ENCODE data around the gene PKD2L1. TPM values are rescaled to one million over a fixed set of nuclear protein-coding genes. Genes with fewer than 3 reads are reported as not detected.
"Not testable (repeated sequence)": the region's sequence is repeated elsewhere in the genome, so short reads cannot be mapped to it uniquely, and the experiment has no call there.

PKD2L1 gene
- total RNA-seq, 3 donors from 2014 or later: not detected

DNA sequence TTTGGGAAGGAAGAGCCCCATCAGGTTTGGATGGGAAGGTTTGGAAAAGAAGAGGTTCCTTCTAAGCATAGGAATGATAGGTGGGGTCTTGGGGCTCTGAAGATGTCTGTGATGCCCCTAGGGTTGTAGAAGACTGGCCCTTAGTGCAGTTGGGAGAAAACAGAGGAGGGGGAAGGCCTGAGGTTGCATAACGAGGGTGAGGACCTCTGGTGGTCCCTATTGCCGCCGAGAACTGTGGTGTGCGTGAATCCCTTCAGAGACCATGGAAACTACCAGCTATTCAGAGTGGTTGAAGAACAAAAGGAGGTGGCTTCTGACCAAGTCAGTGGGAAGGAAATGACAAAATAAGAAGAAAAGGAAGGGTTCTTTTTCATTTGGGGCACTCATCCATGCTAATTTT is 3.1 kb upstream of the PKD2L1 start:
- Mint-ChIP-seq H3K27me3 (ENCODE audit: low read depth) (peaks cover 21% of the 10 kb centered on the region), H3K4me1 (ENCODE audit: low read depth) (no peaks in the 10 kb centered on the region), H3K36me3 (ENCODE audit: insufficient read depth) (no peaks in the 10 kb centered on the region), H3K9me3 (no peaks in the 10 kb centered on the region), H3K4me3 (no peak overlapping the region)
- ATAC-seq (no peak), DNase-seq (no peak)

DNA sequence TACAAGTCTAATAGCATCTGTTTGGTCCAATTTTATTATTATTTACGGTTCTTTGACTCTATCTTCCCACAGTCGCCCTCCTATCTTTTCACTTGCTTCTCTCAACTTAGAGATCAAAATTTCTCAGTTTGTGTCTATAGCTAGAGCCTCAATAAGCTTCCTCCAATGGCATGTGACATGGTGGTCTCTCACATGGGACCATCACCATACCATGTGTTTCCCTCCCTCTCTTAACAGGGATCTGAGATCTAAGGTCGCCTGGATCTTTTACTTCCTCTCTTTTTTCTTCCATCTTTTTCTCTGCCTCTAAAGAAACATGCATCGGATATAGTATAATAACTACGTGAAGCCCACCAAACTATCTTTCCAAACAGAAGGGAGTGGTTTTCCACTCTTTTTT is 1.8 kb downstream of the PKD2L1 start:
- no peak for DNase-seq
- ATAC-seq: no peak
- Mint-ChIP-seq H3K9me3 (no peaks in the 10 kb centered on the region), H3K4me3 (no peak overlapping the region), H3K36me3 (ENCODE audit: insufficient read depth) (no peaks in the 10 kb centered on the region), H3K4me1 (ENCODE audit: low read depth) (peaks cover 13% of the 10 kb centered on the region), H3K27me3 (ENCODE audit: low read depth) (peaks cover 13% of the 10 kb centered on the region)

DNA sequence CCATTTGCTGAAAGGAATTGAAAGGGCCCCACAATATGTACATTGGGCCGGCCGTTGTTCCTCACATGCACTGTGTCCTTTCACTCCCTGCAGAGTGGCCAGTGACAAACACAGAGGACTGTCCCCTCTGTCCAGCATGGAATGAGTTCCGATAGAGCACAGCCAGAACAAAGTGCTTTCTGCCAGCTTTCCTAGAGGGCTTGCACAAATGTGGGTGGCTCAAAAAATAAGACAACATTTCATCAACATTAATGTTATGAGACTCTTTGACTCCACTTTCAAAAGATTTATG is 2.4 kb downstream of the PKD2L1 start:
- Mint-ChIP-seq H3K36me3 (ENCODE audit: insufficient read depth) (no peaks in the 10 kb centered on the region), H3K27me3 (ENCODE audit: low read depth) (peaks cover 11% of the 10 kb centered on the region), H3K4me3 (no peak overlapping the region), H3K4me1 (ENCODE audit: low read depth) (peaks cover 13% of the 10 kb centered on the region), H3K9me3 (no peaks in the 10 kb centered on the region)
- no peak for DNase-seq
- no peak for ATAC-seq

DNA sequence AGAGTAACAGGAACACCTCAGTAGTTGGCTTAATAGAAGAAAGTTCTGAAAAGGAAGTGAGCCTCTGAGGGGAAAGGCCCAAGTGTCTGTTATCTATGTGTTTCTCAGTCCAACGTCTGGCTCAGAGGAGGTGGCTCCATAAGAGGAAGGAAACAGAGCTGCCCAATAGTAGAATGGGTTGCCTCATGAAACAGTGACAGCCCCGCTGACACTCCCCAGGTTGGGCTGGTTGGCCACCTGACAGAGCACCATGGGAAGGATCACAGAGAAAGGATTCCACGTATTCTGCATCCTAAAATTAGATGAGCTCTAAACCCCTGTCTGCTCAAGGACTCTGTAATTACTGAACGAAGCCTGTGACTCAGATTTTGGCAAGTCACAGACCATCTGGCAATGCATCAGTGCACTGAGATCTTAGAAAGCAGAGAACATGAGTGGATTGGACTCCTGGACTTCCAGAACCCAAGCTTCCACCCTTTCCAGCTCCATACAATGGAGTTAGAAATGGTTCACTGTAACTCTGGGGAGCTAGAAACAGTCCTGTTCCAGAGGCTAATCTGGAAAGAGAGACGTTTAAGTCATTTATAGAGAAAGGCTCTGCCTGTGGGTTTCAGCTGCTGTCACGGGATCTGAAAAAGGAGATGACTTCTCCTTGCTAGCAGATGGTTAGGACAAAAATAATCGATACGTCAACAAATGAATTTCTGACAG is 2.9 kb downstream of the PKD2L1 start:
- H3K9me3 Mint-ChIP-seq: no peaks in the 10 kb centered on the region
- no peaks in the 10 kb centered on the region for H3K36me3 Mint-ChIP-seq (ENCODE audit: insufficient read depth)
- H3K27me3 Mint-ChIP-seq (ENCODE audit: low read depth): peaks cover 9% of the 10 kb centered on the region
- H3K4me3 Mint-ChIP-seq: no peak overlapping the region
- peaks cover 13% of the 10 kb centered on the region for H3K4me1 Mint-ChIP-seq (ENCODE audit: low read depth)
- ATAC-seq: peak; percentile 86 to 88
- no peak for DNase-seq

DNA sequence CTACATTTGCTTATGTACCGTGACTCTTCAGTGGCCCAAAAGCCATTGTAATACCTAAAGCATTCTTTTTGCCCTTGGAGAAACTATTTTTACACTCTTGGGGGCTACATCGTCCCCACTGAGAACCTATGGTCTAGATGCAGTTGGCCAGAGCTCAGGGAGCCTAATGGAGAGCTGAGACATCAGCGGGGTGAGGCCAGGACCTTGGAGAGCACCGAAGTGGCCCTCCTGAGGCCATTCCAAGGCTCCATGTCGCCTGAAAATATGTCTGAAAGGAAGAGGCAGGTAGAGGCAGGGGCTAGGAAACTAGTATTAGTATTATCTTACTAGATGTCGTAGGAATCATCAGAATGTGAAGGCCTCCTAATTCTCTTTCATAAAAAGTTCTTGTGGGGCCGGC is 4.9 kb downstream of the PKD2L1 start:
- DNase-seq (no peak), ATAC-seq (no peak)
- Mint-ChIP-seq H3K36me3 (ENCODE audit: insufficient read depth) (no peaks in the 10 kb centered on the region), H3K9me3 (no peaks in the 10 kb centered on the region), H3K27me3 (ENCODE audit: low read depth) (peaks cover 2% of the 10 kb centered on the region), H3K4me3 (no peak overlapping the region), H3K4me1 (ENCODE audit: low read depth) (peaks cover 13% of the 10 kb centered on the region)

DNA sequence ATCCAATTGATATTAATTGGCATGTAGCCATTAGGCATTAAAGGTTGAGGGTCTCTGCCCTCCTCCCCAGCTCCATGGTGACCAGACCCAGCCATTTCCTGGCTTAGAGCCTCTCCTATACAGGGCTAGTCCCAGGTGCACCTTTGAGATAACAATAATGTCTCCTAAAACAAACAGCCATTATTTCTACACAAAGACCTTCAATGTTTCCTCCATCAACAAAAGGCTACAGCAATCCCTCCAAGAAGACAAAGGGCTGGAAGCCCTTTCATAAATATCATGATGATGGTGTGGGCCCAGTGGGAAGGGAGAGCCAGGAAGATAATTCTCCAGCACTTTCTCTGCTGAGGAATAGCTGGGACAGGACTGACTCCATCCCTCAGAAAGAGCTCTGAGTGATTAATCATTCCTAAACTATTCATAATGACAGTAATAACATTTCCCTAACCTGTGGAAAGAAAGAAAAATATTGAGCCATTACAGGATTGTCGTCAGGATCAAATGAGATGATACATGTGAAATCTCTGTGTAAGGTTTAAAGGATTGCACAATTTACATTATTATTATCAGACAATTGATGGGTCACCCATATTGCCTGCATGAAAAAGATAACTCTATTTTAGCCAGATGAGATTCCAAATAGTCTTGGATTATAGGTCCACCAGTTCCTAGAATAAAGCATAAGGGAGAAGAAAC is 10.2 kb downstream of the PKD2L1 start:
- no peak for ATAC-seq

DNA sequence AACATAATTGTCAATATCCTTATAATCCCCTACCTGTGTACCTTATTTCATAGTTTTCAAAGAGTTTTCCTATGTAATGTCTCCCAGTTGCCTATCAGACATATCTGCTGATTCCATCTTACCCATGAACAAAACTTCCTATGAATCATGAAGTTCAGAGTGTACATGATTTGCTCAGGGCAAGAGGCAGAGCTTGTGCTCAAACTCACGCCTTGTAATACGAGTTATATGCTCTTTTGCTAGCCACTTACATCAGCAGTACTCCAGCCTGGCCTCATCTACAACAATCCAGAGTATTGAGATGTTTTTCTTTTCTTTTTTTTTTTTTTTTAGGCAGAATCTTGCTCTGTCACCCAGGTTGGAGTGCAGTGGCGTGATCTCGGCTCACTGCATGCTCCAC is 11.8 kb downstream of the PKD2L1 start:
- no peaks in the 10 kb centered on the region for H3K4me1 Mint-ChIP-seq (ENCODE audit: low read depth)
- no peak overlapping the region for H3K4me3 Mint-ChIP-seq
- ATAC-seq (no peak), DNase-seq (no peak)
- H3K9me3 Mint-ChIP-seq: no peaks in the 10 kb centered on the region
- H3K27me3 Mint-ChIP-seq (ENCODE audit: low read depth): peaks cover 32% of the 10 kb centered on the region
- H3K36me3 Mint-ChIP-seq (ENCODE audit: insufficient read depth): no peaks in the 10 kb centered on the region

More for the DNA sequence above, 10.2 kb downstream of the PKD2L1 start:
- no peaks in the 10 kb centered on the region for H3K9me3 Mint-ChIP-seq
- H3K36me3 Mint-ChIP-seq (ENCODE audit: insufficient read depth): no peaks in the 10 kb centered on the region
- H3K27me3 Mint-ChIP-seq (ENCODE audit: low read depth): peaks cover 26% of the 10 kb centered on the region
- no peaks in the 10 kb centered on the region for H3K4me1 Mint-ChIP-seq (ENCODE audit: low read depth)
- H3K4me3 Mint-ChIP-seq: no peak overlapping the region
- no peak for DNase-seq

DNA sequence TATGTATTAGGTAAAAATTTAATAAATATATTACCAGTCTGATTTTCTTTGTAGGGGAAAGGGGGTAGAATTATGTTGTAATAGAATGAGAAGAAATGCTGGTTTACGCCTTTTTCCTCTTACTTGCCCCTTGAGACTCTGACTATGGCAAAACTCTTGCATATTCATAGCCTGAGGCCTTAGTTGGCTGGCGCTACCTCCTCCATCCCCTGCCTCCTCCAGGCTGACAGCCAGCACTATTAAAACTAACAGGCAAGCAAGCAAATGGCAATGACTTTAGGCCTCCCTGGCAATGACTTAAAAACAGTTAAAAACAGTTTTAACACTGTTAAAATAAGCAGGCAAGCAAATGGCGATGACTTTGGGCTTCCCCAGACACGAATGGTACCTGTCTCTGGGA is 14.4 kb downstream of the PKD2L1 start:
- no peak for ATAC-seq
- Mint-ChIP-seq H3K36me3 (ENCODE audit: insufficient read depth) (no peaks in the 10 kb centered on the region), H3K27me3 (ENCODE audit: low read depth) (peaks cover 45% of the 10 kb centered on the region), H3K9me3 (no peaks in the 10 kb centered on the region), H3K4me3 (no peak overlapping the region), H3K4me1 (ENCODE audit: low read depth) (no peaks in the 10 kb centered on the region)
- no peak for DNase-seq

DNA sequence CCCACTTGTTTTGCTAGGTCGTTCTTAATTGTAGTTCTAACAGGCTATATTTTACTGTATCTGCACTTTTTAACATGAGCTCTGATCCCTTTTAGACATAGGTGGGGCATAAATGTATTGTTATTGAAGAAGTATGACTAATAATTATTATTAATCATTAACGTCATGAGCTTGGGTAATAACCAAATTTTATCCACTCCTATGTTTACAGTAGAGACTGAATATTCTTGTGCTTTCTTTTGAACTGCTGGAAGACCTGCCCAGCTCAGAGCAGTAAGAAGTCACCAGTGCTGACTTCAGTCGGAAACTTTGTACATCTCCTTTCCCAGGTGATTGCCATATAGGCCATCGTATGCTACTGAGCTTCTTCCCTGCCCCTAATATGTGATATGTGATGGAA is 18.7 kb downstream of the PKD2L1 start:
- Mint-ChIP-seq H3K4me1 (ENCODE audit: low read depth) (no peaks in the 10 kb centered on the region), H3K27me3 (ENCODE audit: low read depth) (peaks cover 45% of the 10 kb centered on the region), H3K36me3 (ENCODE audit: insufficient read depth) (no peaks in the 10 kb centered on the region), H3K4me3 (no peak overlapping the region), H3K9me3 (no peaks in the 10 kb centered on the region)
- DNase-seq (no peak), ATAC-seq (no peak)

DNA sequence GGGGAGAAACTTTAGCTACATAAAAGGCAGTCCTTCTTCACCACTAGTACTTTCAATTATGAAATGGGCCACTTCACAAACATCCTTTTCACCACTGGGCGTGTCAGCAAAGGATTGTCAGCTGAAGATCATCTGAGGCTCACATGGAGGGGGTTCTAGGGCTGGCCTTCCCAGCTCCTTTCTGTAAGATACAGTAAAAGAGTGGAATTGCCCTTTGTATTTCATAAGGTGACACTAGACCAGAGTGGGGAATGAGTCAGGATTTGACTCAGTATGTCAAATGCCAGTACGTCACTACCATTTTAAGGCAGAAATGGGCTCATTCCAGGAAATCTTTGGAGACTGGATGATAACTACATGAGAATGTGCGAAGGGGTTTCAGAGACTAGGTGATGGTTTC is 22.3 kb downstream of the PKD2L1 start:
- Mint-ChIP-seq H3K27me3 (ENCODE audit: low read depth) (peaks cover 56% of the 10 kb centered on the region), H3K4me1 (ENCODE audit: low read depth) (no peaks in the 10 kb centered on the region), H3K4me3 (no peak overlapping the region), H3K9me3 (no peaks in the 10 kb centered on the region), H3K36me3 (ENCODE audit: insufficient read depth) (no peaks in the 10 kb centered on the region)
- DNase-seq: no peak
- no peak for ATAC-seq

DNA sequence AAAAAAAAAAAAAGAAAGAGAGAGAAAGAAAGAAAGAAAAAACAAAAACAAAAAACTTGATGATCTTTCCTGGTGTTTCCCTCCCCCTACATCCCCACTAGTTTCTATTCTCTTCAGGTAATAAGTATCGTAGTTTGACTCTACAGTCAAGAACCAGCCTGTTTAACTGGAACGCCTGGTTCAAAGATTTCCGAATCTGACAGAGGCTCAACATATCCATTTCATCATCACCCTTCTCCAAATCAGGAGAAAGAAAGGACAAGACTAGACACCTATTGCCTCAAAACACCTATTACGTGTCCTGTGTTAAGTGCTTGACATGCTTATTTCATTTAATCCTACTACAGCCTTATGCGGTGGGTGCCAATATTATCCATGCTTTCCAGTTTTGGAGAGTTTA is 23.2 kb downstream of the PKD2L1 start:
- ATAC-seq (no peak), DNase-seq (no peak)
- Mint-ChIP-seq H3K27me3 (ENCODE audit: low read depth) (peaks cover 56% of the 10 kb centered on the region), H3K9me3 (no peaks in the 10 kb centered on the region), H3K4me1 (ENCODE audit: low read depth) (no peaks in the 10 kb centered on the region), H3K36me3 (ENCODE audit: insufficient read depth) (no peaks in the 10 kb centered on the region), H3K4me3 (no peak overlapping the region)

DNA sequence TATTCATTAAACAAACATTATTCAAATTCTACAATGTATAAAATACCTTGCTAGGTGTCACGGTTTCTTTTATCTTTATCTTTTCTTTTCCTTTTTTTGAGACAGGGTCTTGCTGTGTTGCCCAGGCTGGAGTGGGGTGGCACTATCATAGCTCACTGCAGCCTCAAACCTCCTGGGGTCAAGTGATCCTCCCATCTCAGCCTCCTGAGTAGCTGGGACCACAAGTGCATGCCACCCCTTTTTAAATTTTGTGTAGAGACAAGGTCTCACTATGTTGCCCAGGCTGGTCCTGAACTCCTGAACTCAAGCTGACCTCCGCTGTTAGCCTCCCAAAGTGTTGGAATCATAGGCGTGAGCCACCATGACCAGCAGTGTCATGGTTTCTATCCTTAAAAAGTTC is 25.6 kb downstream of the PKD2L1 start:
- peaks cover 59% of the 10 kb centered on the region for H3K27me3 Mint-ChIP-seq (ENCODE audit: low read depth)
- H3K4me3 Mint-ChIP-seq: no peak overlapping the region
- H3K4me1 Mint-ChIP-seq (ENCODE audit: low read depth): no peaks in the 10 kb centered on the region
- DNase-seq (no peak), ATAC-seq (no peak)
- H3K36me3 Mint-ChIP-seq (ENCODE audit: insufficient read depth): no peaks in the 10 kb centered on the region
- no peaks in the 10 kb centered on the region for H3K9me3 Mint-ChIP-seq

DNA sequence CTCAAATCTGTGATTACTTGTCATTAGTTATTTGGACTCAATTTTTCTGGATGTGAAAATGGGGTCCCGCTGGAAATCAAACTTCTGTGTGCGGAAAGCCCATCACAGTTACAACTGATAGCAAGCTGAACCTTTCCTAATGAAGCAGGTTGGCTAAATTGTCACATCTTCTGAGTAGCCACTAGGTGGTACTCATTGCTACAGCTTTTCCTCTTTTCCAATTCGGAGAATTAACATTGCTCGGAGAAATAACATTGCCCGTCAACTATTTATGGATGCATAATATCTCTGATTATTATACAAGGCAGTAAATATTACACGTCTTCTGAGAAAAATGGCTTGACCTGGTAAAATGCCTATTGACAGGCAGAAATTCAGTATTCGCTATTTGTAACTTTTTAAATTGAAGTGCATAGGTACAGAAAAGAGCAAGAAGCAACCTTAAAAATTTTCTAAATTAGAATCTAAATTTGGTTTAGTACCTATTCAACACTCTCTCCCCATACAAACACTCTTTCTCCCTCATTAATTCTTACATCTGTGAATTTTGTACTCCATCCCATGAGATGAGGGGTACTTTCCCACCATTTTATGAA is 26.2 kb downstream of the PKD2L1 start:
- Mint-ChIP-seq H3K36me3 (ENCODE audit: insufficient read depth) (no peaks in the 10 kb centered on the region), H3K4me3 (no peak overlapping the region), H3K9me3 (no peaks in the 10 kb centered on the region), H3K27me3 (ENCODE audit: low read depth) (peaks cover 59% of the 10 kb centered on the region), H3K4me1 (ENCODE audit: low read depth) (no peaks in the 10 kb centered on the region)
- no peak for ATAC-seq
- no peak for DNase-seq

DNA sequence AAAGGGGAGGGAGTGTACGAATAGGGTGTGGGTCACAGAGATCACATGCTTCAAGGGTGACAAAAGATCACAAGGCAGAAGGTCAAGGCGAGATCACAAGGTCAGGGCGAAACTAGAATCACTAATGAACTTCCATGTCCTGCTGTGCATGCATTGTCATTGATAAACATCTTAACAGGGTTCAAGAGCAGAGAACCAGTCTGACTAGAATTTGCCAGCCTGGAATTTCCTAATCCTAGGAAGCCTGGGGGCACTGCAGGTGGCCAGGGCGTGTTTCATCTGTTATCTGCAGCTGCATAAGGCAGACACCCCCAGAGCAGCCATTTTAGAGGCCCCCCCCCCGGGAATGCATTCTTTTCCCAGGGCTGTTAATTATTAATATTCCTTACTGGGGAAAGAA is 28.9 kb downstream of the PKD2L1 start:
- DNase-seq; H3K36me3 Mint-ChIP-seq (ENCODE audit: insufficient read depth); ATAC-seq; H3K4me1 Mint-ChIP-seq (ENCODE audit: low read depth); H3K4me3 Mint-ChIP-seq; H3K9me3 Mint-ChIP-seq: not testable (repeated sequence)
- peaks cover 47% of the 10 kb centered on the region for H3K27me3 Mint-ChIP-seq (ENCODE audit: low read depth)

DNA sequence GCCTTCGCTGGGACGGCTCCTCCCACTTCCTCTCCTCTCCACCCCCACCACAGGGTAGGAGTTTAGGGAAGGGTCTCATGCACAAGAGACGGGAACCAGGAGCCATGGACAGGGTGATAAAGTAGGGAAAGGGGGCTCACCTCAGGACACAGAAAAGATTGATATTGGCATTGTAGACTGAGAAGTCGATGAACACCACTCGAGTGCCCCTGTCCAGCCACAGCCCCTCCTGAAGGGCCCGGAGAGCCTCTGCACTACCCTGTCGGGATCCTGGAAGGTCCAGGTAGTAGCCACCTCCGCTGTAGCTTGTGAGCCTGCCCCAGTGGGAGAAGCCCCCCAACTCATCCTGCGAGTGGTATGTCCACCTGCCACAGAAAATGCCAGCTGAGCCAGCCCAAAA is 32.8 kb downstream of the PKD2L1 start:
- Mint-ChIP-seq H3K9me3 (no peaks in the 10 kb centered on the region), H3K4me1 (ENCODE audit: low read depth) (no peaks in the 10 kb centered on the region), H3K27me3 (ENCODE audit: low read depth) (peaks cover 38% of the 10 kb centered on the region), H3K4me3 (no peak overlapping the region), H3K36me3 (ENCODE audit: insufficient read depth) (no peaks in the 10 kb centered on the region)
- no peak for DNase-seq
- ATAC-seq: no peak
